ENCODE measurements around the gene ZNF148. TPM values are rescaled to one million over a fixed set of nuclear protein-coding genes. Genes with fewer than 3 reads are reported as not detected.

ZNF148 gene
- polyA plus RNA-seq, 2 of the 4 experiments (the other 2 are of a cell fraction): 9.9 to 26.5 TPM

GRCh38 chr3:125207949-125208568, 167.1 kb downstream of the ZNF148 start:
- FAIRE-seq (no peak), DNase-seq (ENCODE audit: low read depth in 1 of 2, low spot score in 1 of 2) (no peak), ATAC-seq (no peak)
- Histone ChIP-seq H3K4me2 (peak overlapping the region; percentile 28; the same call in 1 of the 3 replicates), H3K4me3 (no peak overlapping the region), H3K9me3 (no peaks in the 10 kb centered on the region), H3K4me1 (peaks cover 7% of the 10 kb centered on the region), H3K27ac (peak overlapping the region; percentile 17 to 47; a peak in 3 of 6 replicates)
- 80% methylated on average over 1 of the region's 1 CpG for WGBS (ENCODE audit: missing lambda C conversion rate)
- POLR2A ChIA-PET: no interaction called here
- CTCF ChIA-PET: interaction anchor here (0.6 kb wide), 1 partner anchor 208 kb away, joined by 3 read pairs; no protein-coding TSS in a partner anchor
- TF ChIP-seq RARB (CRISPR knock-in tag; IDR thresholded peaks at IDR 0.05) (no peak), PHF8 (IDR thresholded peaks at IDR 0.05; ENCODE audit: borderline replicate concordance, low read depth) (no peak), BHLHE40 (IDR thresholded peaks at IDR 0.05; ENCODE audit: low read depth, low read length) (no peak), POLR2AphosphoS2 (conservative IDR thresholded peaks at IDR 0.05; ENCODE audit: low read length) (no peak), NFE2L2 (conservative IDR thresholded peaks at IDR 0.05; ENCODE audit: low read length) (peak; percentile 31; the same call in 1 of the 2 replicates), HMGXB4 (CRISPR knock-in tag; IDR thresholded peaks at IDR 0.05; ENCODE audit: borderline replicate concordance) (no peak), HDAC2 (IDR thresholded peaks at IDR 0.05) (no peak), CBX8 (IDR thresholded peaks at IDR 0.05) (no peak), RCOR1 (IDR thresholded peaks at IDR 0.05; ENCODE audit: low read depth, low read length) (no peak), FOSB (CRISPR knock-in tag; IDR thresholded peaks at IDR 0.05) (no peak), ZSCAN20 (CRISPR knock-in tag; IDR thresholded peaks at IDR 0.05) (no peak), ELK1 (IDR thresholded peaks at IDR 0.05; ENCODE audit: low read depth, low read length) (no peak), EHF (CRISPR knock-in tag; IDR thresholded peaks at IDR 0.05) (no peak), REST (IDR thresholded peaks at IDR 0.05) (no peak), CHD2 (IDR thresholded peaks at IDR 0.05; ENCODE audit: low read length, partially characterized antibody) (no peak), HES2 (IDR thresholded peaks at IDR 0.05) (no peak), MAFK (IDR thresholded peaks at IDR 0.05; ENCODE audit: partially characterized antibody) (peak; percentile 39)

GRCh38 chr3:125207507-125207906, 167.6 kb downstream of the ZNF148 start:
- H3K4me1 ChIP-seq: peaks cover 7% of the 10 kb centered on the region
- ChIA-PET CTCF (no interaction called here), POLR2A (no interaction called here)
- no peak overlapping the region for H3K4me2 ChIP-seq
- FAIRE-seq: no peak
- no peak for DNase-seq (ENCODE audit: low read depth in 1 of 2, low spot score in 1 of 2)
- peak overlapping the region; percentile 17 to 47; a peak in 3 of 6 replicates for H3K27ac ChIP-seq
- WGBS (ENCODE audit: missing lambda C conversion rate): 85% methylated on average over 7 of the region's 7 CpGs
- no peak for ATAC-seq
- H3K9me3 ChIP-seq: no peaks in the 10 kb centered on the region
- no peak overlapping the region for H3K4me3 ChIP-seq
- TF ChIP-seq ATOH8 (CRISPR knock-in tag; IDR thresholded peaks at IDR 0.05; ENCODE audit: low read depth) (no peak), MYC (IDR thresholded peaks at IDR 0.05; ENCODE audit: borderline replicate concordance, low read length) (no peak), ESRRA (IDR thresholded peaks at IDR 0.05; ENCODE audit: borderline replicate concordance, low read length) (no peak), ELK1 (IDR thresholded peaks at IDR 0.05; ENCODE audit: low read depth, low read length) (no peak), RNF2 (IDR thresholded peaks at IDR 0.05; ENCODE audit: borderline replicate concordance, low read depth) (no peak), NR3C1 (IDR thresholded peaks at IDR 0.05) (no peak), HMGXB4 (CRISPR knock-in tag; IDR thresholded peaks at IDR 0.05; ENCODE audit: borderline replicate concordance) (no peak), KDM1A (IDR thresholded peaks at IDR 0.05; ENCODE audit: low read depth) (no peak), HOXB5 (CRISPR knock-in tag; IDR thresholded peaks at IDR 0.05) (no peak), RAD21 (conservative IDR thresholded peaks at IDR 0.05 in 1 of 2, IDR thresholded peaks at IDR 0.05 in 1 of 2) (no peak)
